Neural crest cell (in vitro differentiated cells): ENCODE data around the gene NT5C1A. TPM values are rescaled to one million over a fixed set of nuclear protein-coding genes. Genes with fewer than 3 reads are reported as not detected.

ENCODE experiments used
- DNase-seq: peaks from one replicate; pipeline ENCODE4 v3.0.0; 2021; ENCODE audit warnings: low read depth, mixed read lengths, low spot score
- H3K27ac Mint-ChIP-seq: one replicate; pipeline ENCODE4 v1.8.0; 2021; ENCODE audit warnings: mild to moderate bottlenecking, mixed read lengths; ENCODE audit not compliant: unreplicated experiment
- H3K27me3 Mint-ChIP-seq: 2 replicates; pipeline ENCODE4 v1.8.0; 2021; ENCODE audit warnings: low read depth, mild to moderate bottlenecking, mixed read lengths
- H3K36me3 Mint-ChIP-seq: 2 replicates; pipeline ENCODE4 v1.8.0; 2021; ENCODE audit warnings: low read depth, mild to moderate bottlenecking, mixed read lengths
- H3K4me1 Mint-ChIP-seq: 2 replicates; pipeline ENCODE4 v1.8.0; 2021; ENCODE audit warnings: mixed read lengths
- H3K4me3 Mint-ChIP-seq: one replicate; pipeline ENCODE4 v1.8.0; 2021; ENCODE audit warnings: mild to moderate bottlenecking, mixed read lengths
- H3K9me3 Mint-ChIP-seq: 2 replicates; pipeline ENCODE4 v1.8.0; 2021; ENCODE audit warnings: mixed read lengths
- CTCF ChIP-seq: fragments of 200-600 bp; sonication (generic); conservative IDR thresholded peaks from 2 replicates; pipeline ENCODE4 v1.5.0; 2021; ENCODE audit warnings: antibody characterized with exemption, mild to moderate bottlenecking
- total RNA-seq: library from RNA; stranded (reverse); gene quantifications from 2 replicates; pipeline ENCODE4 v1.2.1, GENCODE V29; 2021

Gene NT5C1A
- total RNA-seq, 1 donor from 2014 or later, result not detected

- DNase-seq, result no peak
- no peaks in the 10 kb centered on the region for H3K9me3 Mint-ChIP-seq
- no peak overlapping the region for H3K4me3 Mint-ChIP-seq
- no peaks in the 10 kb centered on the region for H3K36me3 Mint-ChIP-seq
- TF ChIP-seq CTCF, result no peak
- no peak overlapping the region for H3K27ac Mint-ChIP-seq
- H3K27me3 Mint-ChIP-seq, result peaks cover 69% of the 10 kb centered on the region
- no peaks in the 10 kb centered on the region for H3K4me1 Mint-ChIP-seq
Measured at GRCh38 chr1:39683591-39684312, 11.8 kb upstream of the NT5C1A start.

DNA sequence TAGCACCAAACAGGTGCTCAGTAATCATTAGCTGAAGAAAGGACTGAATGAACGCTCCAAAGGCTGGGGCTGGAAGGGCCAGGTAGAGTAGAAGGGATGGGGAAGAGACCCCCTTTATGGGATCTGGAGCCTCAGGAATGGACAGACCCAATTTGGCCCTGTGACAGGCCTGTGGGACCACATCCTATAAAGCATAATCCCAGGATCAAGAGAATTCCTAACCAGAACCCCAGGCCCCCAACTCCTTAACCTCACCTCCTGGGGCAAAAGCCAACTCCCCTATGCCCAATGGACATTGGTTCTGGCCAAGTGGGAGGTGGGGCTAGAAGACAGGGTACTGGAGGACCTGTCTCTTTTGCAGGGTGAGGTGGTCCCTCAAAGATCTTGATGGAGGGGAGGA is 10.1 kb upstream of the NT5C1A start:
- H3K36me3 Mint-ChIP-seq, result no peaks in the 10 kb centered on the region
- no peak for DNase-seq
- no peak for TF ChIP-seq CTCF
- peaks cover 55% of the 10 kb centered on the region for H3K27me3 Mint-ChIP-seq
- H3K27ac Mint-ChIP-seq, result no peak overlapping the region
- H3K4me1 Mint-ChIP-seq, result no peaks in the 10 kb centered on the region
- H3K4me3 Mint-ChIP-seq, result no peak overlapping the region
- H3K9me3 Mint-ChIP-seq, result no peaks in the 10 kb centered on the region

GRCh38 chr1:39681294-39681693 is 9.4 kb upstream of the NT5C1A start:
- H3K4me1 Mint-ChIP-seq, result peaks cover 6% of the 10 kb centered on the region
- H3K36me3 Mint-ChIP-seq, result no peaks in the 10 kb centered on the region
- H3K27ac Mint-ChIP-seq, result no peak overlapping the region
- DNase-seq, result no peak
- H3K27me3 Mint-ChIP-seq, result peaks cover 54% of the 10 kb centered on the region
- no peaks in the 10 kb centered on the region for H3K9me3 Mint-ChIP-seq
- no peak overlapping the region for H3K4me3 Mint-ChIP-seq
- no peak for TF ChIP-seq CTCF

DNA sequence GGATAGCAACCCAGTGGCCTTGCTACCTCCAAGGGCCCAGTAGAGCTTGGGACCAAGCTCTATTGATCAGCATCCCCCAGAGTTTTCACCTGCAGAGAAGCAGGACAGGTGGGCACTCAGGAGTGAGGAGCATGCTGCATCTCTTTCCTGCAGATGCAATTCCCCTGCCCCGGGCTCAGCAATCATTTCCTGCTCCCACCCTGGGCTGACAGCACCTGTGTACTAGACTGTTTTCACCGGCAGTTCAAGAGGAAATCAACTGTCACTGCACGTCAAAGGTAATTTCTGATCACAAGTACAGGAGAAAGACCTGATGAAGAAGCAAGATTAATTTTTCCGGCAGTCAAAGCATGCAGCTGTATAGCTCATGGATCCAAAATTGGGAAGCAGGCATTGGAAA is 8.8 kb upstream of the NT5C1A start:
- Mint-ChIP-seq H3K4me1 (peaks cover 6% of the 10 kb centered on the region), H3K27ac (no peak overlapping the region), H3K9me3 (no peaks in the 10 kb centered on the region), H3K36me3 (no peaks in the 10 kb centered on the region), H3K27me3 (peaks cover 51% of the 10 kb centered on the region), H3K4me3 (no peak overlapping the region)
- no peak for DNase-seq
- TF ChIP-seq CTCF, result no peak

DNA sequence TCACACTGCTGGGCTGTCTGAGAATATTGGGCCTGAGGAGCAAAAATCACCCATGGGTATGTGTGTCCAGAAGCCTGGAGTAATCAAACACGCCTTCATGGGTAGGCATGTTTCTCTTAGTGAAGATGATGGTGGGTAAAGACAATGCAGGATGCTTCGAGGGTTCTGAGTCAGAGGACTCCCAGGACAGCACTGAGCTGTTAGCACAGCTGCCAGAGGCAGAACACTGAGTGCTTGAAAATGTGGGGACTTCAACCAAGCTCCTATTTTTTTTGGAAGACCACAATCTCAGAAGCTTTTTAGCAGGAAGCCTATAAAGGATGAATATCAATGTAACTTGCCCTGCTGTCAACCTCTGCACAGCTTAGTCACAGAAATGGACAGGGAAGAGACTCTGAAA is 7.9 kb upstream of the NT5C1A start:
- H3K27ac Mint-ChIP-seq, result no peak overlapping the region
- no peak overlapping the region for H3K4me3 Mint-ChIP-seq

More for the DNA sequence above, 7.9 kb upstream of the NT5C1A start:
- no peak for TF ChIP-seq CTCF
- Mint-ChIP-seq H3K27me3 (peaks cover 47% of the 10 kb centered on the region), H3K9me3 (no peaks in the 10 kb centered on the region), H3K4me1 (peaks cover 6% of the 10 kb centered on the region), H3K36me3 (no peaks in the 10 kb centered on the region)
- no peak for DNase-seq
